NCI-H345 treated with DMSO at 0.1 percent for 48 hours (cell line): ENCODE results near the gene COL20A1.

ENCODE experiments used
- DNase-seq: peaks from one replicate; lab custom pipeline; 2025; ENCODE audit not compliant: unreplicated experiment; lab: John Stamatoyannopoulos, UW

COL20A1 gene

GRCh38 chr20:63346131-63347080 is 53.4 kb downstream of the COL20A1 start:
- DNase-seq = no peak

- DNase-seq = no peak
Observed at GRCh38 chr20:63347081-63347741, 54.2 kb downstream of the COL20A1 start.

DNA sequence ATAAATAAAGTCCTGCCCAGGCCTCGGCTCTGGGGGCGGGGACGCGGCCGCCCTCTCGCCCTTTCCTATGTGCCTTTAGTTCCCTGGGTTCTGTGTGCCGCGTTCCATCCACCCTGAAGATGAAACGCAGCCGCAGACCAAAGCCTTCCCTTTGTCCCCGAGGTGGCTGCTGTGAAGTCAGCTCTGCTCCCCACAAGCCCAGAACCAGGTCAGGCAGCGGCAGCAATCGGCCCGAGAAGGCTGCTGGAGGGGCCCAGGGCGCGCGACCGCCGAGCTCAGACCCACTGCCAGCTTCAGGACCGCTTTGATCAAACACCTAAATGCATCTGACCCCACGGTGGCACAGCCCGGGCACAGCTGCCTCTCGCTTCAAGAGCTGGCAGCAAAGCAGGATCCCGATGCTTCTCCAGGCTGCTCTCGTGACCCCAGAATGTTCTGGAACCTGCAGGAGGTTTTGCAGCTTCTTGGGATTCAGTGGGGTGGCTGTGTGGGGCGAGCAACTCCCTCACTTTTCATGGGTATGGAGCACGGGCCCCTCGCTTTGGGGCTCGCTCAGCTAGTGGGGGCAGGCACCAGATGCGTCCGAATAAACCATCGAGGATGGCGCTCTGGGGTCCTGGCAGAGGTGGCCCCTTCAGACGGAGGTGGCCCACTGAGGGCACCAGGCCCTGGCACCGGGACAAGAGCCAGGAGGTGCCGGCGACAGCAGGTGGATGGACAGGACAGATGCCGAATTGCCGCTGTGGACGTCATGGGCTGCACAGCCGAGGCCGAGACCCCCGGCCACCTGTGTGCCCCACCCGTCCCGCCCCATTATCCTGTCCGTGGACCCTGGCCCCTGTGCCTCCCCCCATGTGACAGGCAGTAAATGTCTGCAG is 55.2 kb downstream of the COL20A1 start:
- DNase-seq = no peak

GRCh38 chr20:63348828-63349515 is 56.0 kb downstream of the COL20A1 start:
- DNase-seq = no peak

DNA sequence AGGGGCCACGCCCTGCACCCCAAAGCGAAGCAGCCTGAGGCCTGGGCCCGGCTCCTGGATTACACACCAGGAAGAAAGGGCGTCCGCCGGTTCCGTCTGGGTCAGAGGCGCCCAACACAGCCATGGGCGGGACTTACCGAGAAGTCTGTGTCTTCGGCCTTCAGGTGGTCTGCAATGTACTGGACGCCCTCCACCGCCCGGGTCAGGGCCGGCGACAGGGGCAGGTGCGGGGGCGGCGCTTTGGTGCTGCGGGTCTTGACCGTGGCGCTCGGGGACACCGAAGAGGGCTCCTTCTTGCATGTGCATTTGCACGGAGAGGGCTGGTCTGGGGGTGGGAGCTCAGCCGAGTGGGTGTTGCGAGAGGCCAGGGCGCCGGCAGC is 56.5 kb downstream of the COL20A1 start:
- DNase-seq = no peak

DNA sequence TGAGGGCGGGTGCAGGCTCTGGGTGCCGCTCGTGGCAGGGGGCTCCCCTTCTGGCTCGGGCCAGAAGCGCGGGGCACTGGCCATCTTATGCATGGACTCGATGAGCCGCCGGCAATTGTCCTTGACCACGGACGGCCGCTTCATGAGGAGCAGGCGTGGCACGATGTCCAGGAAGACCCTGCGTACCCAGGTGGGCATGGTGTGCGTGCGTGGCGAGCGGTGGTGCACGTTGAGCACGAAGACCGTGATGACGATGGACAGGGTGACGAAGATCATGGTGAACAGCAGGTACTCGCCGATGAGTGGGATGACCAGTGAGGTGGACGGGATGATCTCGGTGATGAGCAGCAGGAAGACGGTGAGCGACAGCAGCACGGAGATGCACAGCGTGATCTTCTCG is 57.2 kb downstream of the COL20A1 start:
- no peak for DNase-seq

DNA sequence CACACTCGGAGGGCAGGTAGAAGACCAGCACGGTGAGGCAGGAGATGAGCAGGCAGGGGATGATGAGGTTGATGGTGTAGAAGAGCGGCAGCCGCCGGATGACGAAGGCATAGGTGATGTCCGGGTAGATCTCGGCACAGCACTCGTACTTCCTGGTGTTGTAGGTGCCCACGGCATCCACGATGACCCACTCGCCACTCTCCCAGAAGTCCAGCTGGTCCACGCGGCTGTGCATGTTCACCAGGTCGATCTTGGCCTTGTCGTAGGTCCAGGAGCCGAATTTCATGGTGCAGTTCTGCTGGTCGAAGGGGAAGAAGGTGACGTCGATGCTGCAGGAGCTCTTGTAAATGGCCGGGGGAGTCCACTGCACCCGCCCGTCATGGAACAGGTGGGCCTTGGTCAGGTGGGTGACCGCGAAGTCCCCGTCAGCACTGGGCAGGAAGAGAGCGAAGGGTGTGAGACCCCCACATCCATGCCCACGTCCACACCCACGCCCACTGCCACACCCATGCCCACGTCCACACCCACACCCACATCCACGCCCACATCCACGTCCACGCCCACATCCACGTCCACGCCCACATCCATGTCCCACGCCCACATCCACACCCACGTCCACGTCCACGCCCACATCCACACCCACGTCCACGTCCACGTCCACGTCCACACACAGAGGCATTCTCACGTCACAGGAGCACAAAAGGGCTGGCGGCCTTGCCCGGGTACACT is 57.8 kb downstream of the COL20A1 start:
- DNase-seq = no peak

DNA sequence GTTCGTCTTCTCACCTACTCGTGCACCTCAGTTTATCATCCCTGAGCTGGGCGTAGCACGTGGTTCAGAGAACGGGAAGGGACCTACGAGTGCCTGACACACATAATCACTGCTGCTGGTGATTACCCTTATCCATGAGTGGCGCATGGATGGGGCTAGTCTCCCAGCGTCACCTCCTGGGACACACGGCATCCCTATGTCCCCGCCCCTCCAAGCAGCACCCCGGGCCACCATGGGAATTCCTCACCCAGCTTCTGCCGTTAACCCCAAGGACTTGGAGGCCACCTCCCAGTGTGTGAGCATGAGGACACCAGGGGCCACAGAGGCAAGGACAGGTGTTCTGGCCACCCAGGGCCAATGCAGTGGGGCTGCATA is 58.3 kb downstream of the COL20A1 start:
- no peak for DNase-seq

DNA sequence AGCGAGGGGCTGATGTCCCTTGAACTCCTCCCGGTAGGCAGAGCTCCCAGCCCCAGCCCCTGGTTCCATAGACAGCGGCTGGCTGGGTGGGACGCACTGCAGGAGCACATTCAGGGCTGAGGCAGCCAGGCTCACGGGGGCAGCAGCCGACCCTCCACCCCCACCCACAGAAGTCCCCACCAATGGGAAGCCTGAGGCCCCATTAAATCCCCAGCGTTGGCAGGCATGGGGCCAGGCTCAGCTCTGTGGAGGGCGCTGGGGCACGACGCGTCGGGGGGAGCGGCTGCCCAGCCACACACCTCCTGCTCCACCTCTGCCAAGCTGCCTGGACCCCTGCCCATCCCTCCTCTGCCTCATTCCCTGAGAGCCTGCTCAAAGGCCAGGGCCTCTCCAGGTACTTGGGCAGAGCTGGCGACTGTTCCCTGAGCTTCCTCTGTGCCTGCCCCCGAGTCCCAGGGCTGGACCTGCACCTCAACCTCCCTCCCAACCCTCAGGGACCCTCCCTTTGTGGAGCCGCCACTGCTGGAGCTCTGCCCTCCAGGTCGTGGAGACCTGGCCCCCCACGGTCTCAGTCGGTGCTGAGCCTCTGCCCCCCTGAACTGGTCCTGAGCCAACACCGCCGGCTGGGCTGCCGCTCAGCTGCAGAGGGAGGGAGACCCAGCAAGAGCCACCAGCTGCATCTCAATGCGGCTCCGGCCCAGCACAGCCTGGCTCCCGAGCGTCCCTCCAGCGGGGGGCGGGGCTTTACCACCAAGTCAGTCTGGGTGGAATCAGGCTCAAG is 59.0 kb downstream of the COL20A1 start:
- DNase-seq = peak; percentile 51

DNA sequence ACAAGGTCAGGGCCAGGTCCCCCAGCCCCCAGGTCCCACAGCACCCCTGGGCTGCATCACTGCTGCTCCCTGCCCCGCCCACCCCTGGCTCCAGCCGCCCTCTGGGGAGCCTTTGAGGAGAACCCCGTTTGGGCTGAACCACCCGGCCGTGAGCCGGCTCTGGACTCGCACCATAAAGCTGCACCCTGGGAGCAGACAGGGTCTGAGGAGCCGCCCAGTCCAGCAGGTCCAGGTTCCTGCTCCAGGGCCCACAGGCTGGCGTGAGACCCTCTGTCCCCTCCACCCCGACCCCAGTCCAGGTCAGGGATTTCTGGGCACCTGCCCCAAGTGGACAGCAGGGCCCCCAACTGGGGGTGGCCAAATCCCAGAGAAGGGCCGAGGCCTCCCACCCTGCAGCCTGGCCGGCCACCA is 59.8 kb downstream of the COL20A1 start:
- DNase-seq = no peak

- DNase-seq = no peak
Observed at GRCh38 chr20:63354636-63355350, 61.8 kb downstream of the COL20A1 start.

GRCh38 chr20:63355781-63356295 is 62.9 kb downstream of the COL20A1 start:
- DNase-seq = no peak

DNA sequence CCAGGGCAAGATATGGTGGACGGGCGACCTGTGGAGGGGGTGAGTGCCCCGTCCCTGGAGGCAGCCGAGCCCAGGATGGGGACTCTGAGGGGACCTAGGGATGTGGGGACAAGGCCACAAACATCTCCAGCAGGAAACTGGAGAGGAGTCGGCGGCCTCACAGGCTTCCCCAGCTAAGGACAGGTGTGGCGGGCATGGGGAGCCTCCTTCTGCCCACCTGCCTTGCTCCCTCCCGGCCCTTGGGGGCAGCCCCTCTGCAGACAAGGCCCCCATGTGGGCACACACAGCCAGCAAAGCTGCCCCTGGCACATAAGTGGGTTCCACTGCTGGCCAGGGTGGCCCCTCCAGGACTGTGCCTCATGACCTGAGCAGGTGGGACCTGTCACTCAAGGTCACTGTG is 63.5 kb downstream of the COL20A1 start:
- DNase-seq = no peak

GRCh38 chr20:63356931-63357879 is 64.2 kb downstream of the COL20A1 start:
- no peak for DNase-seq

DNA sequence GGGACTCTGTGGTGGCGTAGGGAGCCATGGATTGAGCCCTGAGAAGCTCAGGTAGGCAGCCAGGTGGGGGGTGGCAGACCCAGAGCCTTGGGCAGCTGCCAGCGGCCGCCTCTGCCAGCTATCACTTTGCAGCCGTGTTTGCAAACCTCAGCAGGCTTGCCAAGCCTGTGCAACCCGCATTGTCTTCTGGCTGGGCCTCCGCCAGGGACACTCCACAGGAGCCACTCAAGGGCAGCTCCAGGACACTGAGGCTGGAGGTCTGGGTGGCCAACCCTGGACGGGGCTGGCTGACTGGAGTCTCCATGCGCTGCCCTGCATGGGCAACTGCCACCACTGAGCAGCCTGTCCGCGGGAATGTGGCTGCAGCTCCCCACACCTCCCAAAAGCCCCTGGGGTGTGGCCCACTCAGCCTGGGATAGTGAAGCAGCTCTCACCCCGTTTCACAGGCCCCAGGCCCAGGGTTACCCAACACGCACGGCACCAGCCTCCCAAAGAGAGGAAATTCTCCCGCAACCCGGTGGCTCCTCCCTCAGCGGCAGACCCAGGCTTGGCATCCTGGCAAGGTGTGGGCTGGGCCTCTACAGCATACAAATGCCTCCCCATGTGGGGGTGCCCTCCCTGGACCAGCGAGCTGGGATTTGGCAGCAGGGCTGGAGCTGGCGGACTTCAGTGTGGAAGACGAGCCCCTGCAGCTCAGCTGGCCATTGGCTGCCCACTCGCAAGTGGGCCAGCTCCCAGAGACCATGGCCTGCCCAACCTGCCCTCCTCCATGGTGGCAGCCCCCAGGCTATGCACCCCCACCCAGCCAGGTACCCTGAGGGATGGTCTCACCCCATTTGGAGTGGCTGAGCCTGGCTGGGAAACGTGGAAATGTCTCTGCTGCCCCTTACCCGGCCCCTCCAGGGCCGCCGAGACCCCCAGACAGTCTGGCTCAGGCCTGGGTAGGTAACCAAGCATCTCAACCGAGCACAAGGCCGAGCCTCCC is 65.2 kb downstream of the COL20A1 start:
- DNase-seq = peak; percentile 95
